ENCODE data around the gene AADACL3.
"Not testable (repeated sequence)": the region's sequence is repeated elsewhere in the genome, so short reads cannot be mapped to it uniquely, and the experiment has no call there.

DNA sequence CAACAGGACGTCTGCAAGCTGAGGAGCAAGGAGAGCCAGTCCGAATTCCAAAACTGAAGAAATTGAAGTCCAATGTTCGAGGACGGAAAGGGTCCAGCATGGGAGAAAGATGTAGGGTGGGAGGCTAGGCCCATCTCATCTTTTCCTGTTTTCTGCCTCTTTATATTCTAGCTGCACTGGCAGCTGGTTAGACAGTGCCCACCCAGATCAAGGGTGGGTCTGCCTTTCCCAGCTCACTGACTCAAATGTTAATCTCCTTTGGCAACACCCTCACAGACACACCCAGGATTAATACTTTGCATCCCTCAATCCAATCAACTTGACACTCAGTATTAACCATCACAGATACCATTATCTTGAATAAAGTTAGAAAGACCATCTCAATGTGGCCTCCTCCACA is 39.8 kb upstream of the AADACL3 start:
- not testable (repeated sequence) for TF ChIP-seq POLR2A (IDR thresholded peaks at IDR 0.05; ENCODE audit: low read depth, low read length); POLR2AphosphoS5 (IDR thresholded peaks at IDR 0.05; ENCODE audit: low read depth, low read length); TAF1 (IDR thresholded peaks at IDR 0.05; ENCODE audit: borderline replicate concordance, low read depth, low read length)
